NCI-H524 treated with DMSO at 0.1 percent for 48 hours (cell line): ENCODE measurements around the gene SLC29A4.

Experiments used
- DNase-seq: peaks from one replicate; lab custom pipeline; 2025; lab: John Stamatoyannopoulos, UW

The SLC29A4 gene

DNA sequence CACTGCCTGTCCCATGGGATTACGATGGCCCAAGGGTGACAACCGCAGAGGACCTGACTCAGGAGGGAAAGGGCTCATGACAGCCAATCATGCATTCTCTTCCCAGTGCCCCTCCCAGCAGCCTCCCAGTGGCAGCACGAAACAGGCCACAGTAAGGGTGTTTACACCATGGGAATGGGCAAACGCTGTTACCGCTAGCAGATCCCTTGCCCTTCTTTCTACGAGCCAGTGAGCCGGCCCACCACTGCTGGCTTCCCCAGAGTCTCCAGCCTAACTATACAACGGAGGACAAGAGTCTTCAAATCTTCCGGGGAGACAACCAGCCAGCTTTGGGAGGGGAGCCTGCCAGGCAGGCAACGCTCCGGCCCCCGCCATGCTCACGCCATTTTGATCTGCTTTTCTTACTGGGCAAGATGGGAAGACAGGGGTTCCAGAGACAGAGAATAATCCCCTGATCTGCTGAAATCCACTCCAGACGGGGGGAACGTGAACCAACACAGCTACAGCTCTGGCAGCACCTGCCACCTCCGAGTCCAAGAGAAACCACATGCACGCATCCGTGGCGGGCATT, 69.8 kb downstream of the SLC29A4 start:
- no peak for DNase-seq

DNA sequence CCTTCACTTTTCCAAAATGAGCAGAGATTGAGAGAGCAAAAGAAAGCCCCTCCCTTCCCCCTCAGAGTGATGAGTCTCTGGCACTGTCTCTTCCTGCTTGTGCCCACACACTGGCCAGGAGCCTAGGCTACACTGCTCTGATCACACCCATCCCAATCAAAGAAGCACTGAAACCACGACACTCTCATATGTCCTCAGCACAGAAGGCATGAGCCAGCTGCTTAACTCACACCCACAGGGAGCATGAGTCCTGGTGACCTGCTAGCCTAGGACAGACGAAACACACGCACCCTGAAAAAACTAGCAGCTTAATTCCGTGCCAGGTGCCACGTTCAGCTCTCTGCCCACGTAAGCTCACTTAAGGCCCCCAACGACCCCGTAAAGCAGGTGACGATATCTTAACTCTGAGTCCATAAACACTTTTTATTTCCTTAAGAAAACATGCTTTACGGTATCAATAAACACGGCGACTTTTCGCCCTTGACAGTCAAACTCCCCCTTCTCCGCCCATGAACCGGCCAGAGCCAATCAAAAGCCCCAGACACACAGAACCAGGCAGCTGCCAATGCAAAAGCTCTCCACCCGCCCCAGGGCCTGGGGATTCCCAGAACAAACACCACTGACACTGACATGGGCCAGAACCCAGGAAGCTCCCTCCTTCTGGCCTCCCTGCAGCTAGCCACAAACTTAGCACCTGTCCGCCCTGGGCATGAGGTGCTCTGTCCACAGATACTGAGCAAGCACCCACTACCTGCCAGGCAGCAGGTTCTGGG, 71.9 kb downstream of the SLC29A4 start:
- DNase-seq: no peak
